Stimulated activated memory B cell treated with anti-CD40 and anti-IgM and Interleukin-4, amounts not matched to agents 10 μg/mL and 1 μg/mL and 100 μg/mL, for 72 hours (primary cell): ENCODE results near the gene CPNE7.
"Not testable (repeated sequence)": the region's sequence is repeated elsewhere in the genome, so short reads cannot be mapped to it uniquely, and the experiment has no call there.

Experiments used
- ATAC-seq: fragments of 150-1000 bp; cut with Tn5 transposase; 2 replicates; pipeline ENCODE4 v1.10.0; 2021
- H3K27ac Mint-ChIP-seq: one replicate; pipeline ENCODE4 v1.8.0; 2022; ENCODE audit warnings: mild to moderate bottlenecking, mixed read lengths
- H3K27me3 Mint-ChIP-seq: one replicate; pipeline ENCODE4 v1.8.0; 2022; ENCODE audit warnings: mixed read lengths
- H3K36me3 Mint-ChIP-seq: one replicate; pipeline ENCODE4 v1.8.0; 2022; ENCODE audit warnings: mixed read lengths
- H3K4me1 Mint-ChIP-seq: one replicate; pipeline ENCODE4 v1.8.0; 2022; ENCODE audit warnings: mixed read lengths
- H3K4me3 Mint-ChIP-seq: one replicate; pipeline ENCODE4 v1.8.0; 2022; ENCODE audit warnings: mild to moderate bottlenecking, moderate library complexity, mixed read lengths
- H3K9me3 Mint-ChIP-seq: one replicate; pipeline ENCODE4 v1.8.0; 2022; ENCODE audit warnings: mixed read lengths

The CPNE7 gene

DNA sequence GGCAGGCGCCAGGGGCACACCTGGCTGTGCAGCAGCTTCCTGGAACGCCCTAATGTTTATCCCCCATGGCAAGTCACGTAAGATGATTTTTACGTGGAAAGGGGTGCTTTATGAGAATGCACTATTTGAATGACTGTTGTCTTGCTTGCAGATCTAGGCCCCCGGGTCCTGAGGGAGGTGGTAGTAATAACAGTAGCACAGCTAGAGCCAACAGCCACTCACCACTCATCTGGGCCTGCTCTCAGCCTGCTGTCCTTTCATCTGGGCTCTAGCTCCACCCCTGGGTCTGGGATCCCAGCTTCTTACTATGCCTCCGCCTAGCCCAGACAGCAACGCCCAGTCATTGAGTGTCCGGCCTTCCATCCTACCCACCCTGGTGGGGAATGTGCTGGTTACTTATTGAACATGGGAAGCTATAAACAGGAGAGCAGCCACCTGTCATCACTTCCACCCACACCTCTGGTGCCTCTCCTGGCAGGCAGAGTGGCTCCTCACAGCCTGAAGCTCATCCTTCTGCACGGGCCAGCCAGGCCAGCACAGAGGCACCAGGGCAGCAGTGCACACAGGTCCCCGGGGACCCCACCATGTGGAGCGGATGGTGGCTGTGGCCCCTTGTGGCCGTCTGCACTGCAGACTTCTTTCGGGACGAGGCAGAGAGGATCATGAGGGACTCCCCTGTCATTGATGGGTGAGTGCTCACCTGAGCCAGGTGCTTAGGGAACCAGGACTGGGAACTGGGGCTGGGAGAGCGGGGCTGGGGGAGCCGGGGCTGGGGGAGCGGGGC lies 54.5 kb downstream of the CPNE7 start:
- Mint-ChIP-seq H3K27ac (no peak overlapping the region), H3K4me3 (no peak overlapping the region), H3K36me3 (no peaks in the 10 kb centered on the region), H3K27me3 (peaks cover 53% of the 10 kb centered on the region), H3K4me1 (peaks cover 10% of the 10 kb centered on the region), H3K9me3 (peaks cover 4% of the 10 kb centered on the region)
- no peak for ATAC-seq

DNA sequence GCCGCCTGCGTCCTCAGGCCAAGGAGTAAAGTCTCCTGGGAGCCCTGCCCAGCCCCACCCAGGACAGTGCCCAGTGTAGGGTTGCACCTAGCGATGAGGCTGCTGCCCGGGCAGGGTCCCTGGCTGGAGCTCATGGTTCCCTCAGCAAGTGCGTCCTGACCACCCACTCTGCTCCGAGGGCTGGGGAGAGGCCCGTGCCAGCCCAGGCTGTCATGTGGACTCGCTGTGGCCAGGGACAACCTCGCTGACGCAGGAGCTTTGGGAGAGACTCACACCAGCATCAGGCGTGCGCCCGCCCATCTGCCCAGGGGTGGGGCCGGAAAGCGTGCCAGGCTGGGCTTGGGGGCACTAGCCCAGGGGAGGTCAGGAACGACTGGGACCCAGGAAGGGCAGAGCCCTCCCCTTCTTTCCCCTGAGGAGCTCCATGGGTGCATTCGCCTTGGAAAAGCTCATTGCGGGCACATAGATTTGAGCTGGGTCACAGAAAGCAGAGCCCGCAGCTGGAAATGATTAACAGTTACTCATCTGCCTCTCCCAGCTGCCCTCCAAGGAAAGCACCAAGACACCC lies 57.6 kb downstream of the CPNE7 start:
- Mint-ChIP-seq H3K27ac (no peak overlapping the region), H3K4me1 (peaks cover 10% of the 10 kb centered on the region), H3K9me3 (peaks cover 6% of the 10 kb centered on the region), H3K27me3 (peaks cover 64% of the 10 kb centered on the region), H3K4me3 (no peak overlapping the region), H3K36me3 (no peaks in the 10 kb centered on the region)
- ATAC-seq = no peak

DNA sequence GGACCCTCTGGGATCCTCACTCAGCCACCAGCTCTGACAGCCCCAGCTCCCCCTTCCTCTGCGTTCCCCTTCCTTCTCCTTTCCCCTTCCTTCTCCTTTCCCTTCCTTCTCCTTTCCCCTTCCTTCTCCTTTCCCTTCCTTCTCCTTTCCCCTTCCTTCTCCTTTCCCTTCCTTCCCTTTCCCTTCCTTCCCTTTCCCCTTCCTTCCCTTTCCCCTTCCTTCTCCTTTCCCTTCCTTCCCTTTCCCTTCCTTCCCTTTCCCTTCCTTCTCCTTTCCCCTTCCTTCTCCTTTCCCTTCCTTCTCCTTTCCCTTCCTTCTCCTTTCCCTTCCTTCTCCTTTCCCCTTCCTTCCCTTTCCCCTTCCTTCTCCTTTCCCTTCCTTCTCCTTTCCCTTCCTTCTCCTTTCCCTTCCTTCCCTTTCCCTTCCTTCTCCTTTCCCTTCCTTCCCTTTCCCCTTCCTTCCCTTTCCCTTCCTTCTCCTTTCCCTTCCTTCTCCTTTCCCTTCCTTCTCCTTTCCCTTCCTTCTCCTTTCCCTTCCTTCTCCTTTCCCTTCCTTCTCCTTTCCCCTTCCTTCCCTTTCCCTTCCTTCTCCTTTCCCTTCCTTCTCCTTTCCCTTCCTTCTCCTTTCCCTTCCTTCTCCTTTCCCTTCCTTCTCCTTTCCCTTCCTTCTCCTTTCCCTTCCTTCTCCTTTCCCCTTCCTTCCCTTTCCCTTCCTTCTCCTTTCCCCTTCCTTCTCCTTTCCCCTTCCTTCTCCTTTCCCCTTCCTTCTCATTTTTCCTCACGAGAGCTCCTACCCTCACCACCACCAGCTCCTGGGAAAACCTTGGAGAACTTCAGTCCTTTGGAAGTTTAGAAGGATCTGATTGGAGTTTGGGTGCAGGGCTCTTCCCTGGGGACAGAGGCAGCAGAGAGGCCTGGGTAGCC lies 59.2 kb downstream of the CPNE7 start:
- not testable (repeated sequence) for H3K4me3 Mint-ChIP-seq, H3K9me3 Mint-ChIP-seq, H3K4me1 Mint-ChIP-seq, ATAC-seq, H3K36me3 Mint-ChIP-seq, H3K27ac Mint-ChIP-seq
- H3K27me3 Mint-ChIP-seq = peaks cover 59% of the 10 kb centered on the region

DNA sequence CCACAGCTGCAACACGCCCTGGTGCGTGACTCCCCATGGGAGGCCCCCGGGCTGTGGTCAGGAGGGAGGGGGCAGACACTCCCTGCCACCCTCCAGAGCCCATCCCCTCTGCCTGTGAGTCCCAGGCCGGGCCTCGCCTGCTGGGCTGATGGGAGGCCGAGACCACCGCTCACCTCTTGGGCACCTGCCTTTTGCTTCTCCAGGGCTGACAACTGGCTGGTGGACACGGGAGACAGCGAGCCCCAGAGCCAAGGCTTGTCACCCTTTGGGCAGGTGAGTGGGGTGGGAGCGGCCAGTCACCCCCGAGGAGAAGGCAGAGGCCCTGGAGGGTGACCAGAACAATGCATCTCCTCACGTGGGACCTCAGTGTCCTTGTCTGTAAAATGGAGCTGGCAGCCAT lies 61.1 kb downstream of the CPNE7 start:
- H3K36me3 Mint-ChIP-seq = no peaks in the 10 kb centered on the region
- ATAC-seq = no peak
- no peak overlapping the region for H3K4me3 Mint-ChIP-seq
- H3K27ac Mint-ChIP-seq = no peak overlapping the region
- H3K4me1 Mint-ChIP-seq = peaks cover 18% of the 10 kb centered on the region
- peaks cover 43% of the 10 kb centered on the region for H3K27me3 Mint-ChIP-seq
- peaks cover 6% of the 10 kb centered on the region for H3K9me3 Mint-ChIP-seq

DNA sequence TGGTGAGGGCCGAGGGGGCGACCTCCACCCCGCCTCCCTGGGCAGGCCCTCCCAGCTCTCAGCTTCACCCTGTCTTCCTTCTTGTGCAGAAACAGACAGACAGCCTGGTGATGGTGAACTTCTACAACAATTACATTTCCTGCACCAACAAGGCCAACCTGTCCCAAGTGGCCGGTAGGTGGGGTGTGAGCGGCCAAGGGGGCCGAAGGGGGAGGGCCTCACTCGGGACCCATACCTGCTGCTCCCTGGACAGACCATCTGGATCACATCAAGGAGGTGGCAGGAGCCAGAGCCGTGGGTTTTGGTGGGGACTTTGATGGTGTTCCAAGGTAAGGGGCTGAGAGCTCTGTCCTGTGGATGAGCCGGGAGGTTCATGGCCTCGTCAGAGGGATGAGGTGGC lies 61.8 kb downstream of the CPNE7 start:
- Mint-ChIP-seq H3K9me3 (peaks cover 6% of the 10 kb centered on the region), H3K27ac (no peak overlapping the region), H3K27me3 (peaks cover 35% of the 10 kb centered on the region), H3K4me1 (peaks cover 18% of the 10 kb centered on the region), H3K36me3 (no peaks in the 10 kb centered on the region), H3K4me3 (no peak overlapping the region)
- no peak for ATAC-seq

DNA sequence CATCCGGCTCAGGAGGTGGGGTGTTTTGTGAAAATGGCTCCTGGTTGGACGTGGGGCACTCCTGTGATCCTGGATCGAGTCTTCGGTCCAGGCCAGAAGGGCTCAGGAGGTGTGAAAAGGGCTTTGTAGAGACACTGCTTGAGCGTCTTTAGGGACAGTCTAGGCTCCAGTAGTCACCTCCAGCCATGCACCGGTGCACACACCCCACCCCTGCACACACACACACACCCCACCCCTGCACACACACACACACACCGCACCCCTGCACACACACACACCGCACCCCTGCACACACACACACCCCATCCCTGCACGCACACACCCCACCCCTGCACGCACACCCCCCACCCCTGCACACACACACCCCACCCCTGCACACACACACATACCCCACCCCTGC lies 62.9 kb downstream of the CPNE7 start:
- Mint-ChIP-seq H3K4me3 (no peak overlapping the region), H3K4me1 (peaks cover 17% of the 10 kb centered on the region), H3K36me3 (no peaks in the 10 kb centered on the region), H3K27ac (no peak overlapping the region), H3K27me3 (peaks cover 25% of the 10 kb centered on the region), H3K9me3 (peaks cover 6% of the 10 kb centered on the region)
- no peak for ATAC-seq

DNA sequence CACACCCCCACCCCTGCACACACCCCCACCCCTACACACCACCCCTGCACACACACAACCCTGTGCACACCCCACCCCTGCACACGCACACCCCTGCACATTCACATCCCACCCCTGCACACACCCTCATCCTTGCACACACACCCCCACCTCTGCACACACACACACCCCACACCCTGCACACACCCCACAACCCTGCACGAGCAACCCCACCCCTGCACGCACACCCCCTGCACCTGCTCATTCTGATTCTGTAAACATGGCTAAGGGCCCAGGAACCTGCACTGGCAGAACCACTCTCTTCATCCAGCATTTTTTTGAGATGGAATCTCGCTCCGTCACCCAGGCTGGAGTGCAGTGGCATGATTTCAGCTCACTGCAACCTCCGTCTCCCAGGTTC lies 63.8 kb downstream of the CPNE7 start:
- no peak overlapping the region for H3K27ac Mint-ChIP-seq
- H3K9me3 Mint-ChIP-seq = peaks cover 6% of the 10 kb centered on the region
- no peaks in the 10 kb centered on the region for H3K36me3 Mint-ChIP-seq
- ATAC-seq = peak; percentile 54
- H3K27me3 Mint-ChIP-seq = peaks cover 16% of the 10 kb centered on the region
- H3K4me1 Mint-ChIP-seq = peaks cover 13% of the 10 kb centered on the region
- H3K4me3 Mint-ChIP-seq = no peak overlapping the region

DNA sequence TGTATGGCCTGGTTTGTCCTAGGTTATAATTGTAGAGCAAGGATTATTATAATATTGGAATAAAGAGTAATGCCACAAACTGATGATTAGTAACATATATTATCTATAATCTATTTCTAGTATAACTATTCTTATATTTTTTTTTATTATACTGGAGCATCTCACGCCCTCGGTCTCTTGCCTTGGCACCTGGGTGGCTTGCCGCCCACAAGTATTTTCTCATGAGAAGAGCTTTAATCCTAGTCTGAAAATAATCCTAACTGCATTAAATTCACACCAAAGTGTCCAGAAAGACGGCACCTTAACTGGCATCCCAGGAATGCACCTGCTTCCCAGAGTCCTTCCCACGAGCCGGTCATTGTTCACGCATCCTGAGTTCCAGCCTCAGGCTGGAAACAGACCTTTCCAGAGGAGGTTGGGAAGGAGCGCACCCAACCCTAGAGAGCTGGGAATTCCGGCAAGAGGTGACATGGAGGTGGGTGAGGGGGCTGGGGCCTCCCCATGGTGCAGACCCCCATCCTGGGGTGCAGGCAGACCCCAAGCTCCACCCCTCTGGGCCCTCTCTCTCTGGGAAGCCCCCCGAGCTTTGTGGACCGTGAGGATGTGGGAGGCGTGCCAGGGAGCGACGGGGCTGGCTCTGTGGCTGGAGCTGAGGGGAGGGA lies 66.0 kb downstream of the CPNE7 start:
- peaks cover 21% of the 10 kb centered on the region for H3K36me3 Mint-ChIP-seq
- H3K27me3 Mint-ChIP-seq = no peaks in the 10 kb centered on the region
- H3K9me3 Mint-ChIP-seq = no peaks in the 10 kb centered on the region
- no peak overlapping the region for H3K27ac Mint-ChIP-seq
- no peak overlapping the region for H3K4me3 Mint-ChIP-seq
- H3K4me1 Mint-ChIP-seq = peaks cover 13% of the 10 kb centered on the region
- no peak for ATAC-seq

DNA sequence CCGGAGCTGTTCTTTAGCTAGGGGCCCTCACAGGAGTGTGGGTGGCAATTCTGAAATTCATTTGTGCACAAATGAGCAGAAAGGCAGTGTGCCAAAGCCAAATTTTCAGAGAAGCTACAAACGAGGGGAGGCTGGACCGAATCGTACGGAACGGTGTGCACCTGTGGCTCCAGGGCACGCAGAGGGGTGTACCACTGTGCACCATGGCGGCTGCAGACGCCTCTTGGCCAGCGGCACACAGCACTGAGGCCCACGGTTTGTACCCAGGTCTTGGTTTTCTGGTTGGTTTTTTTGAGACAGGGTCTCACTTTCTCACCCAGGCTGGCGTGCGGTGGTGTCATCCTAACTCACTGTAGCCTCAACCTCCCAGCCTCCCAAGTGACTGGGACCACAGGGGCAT lies 67.0 kb downstream of the CPNE7 start:
- H3K4me1 Mint-ChIP-seq = peaks cover 13% of the 10 kb centered on the region
- no peak overlapping the region for H3K4me3 Mint-ChIP-seq
- H3K27ac Mint-ChIP-seq = no peak overlapping the region
- no peaks in the 10 kb centered on the region for H3K27me3 Mint-ChIP-seq
- no peaks in the 10 kb centered on the region for H3K9me3 Mint-ChIP-seq
- no peak for ATAC-seq
- peaks cover 28% of the 10 kb centered on the region for H3K36me3 Mint-ChIP-seq

DNA sequence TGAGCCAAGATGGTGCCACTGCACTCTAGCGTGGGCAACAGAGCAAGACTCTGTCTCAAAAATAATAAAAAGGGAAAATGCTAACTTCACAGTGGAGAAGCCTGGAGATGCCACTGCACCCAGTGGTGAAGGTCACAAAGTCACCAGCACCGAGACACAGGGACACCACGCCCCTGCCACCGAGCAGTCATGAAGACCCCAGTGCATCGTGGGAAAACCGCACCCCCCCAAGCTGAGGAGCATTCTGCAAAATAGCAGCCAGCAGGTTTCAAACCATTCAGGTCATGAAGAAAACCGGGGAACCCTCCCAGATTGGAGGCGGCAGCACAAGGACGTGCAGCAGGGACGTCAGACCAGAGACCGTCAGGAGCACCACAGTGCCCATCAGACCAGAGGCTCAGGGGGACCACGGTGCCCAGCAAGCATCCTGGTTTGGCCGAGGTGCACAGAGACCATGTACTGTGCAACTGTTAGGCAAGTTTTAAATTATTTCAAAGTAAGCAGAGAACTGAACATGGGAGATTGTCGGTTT lies 68.3 kb downstream of the CPNE7 start:
- H3K9me3 Mint-ChIP-seq = no peaks in the 10 kb centered on the region
- no peaks in the 10 kb centered on the region for H3K27me3 Mint-ChIP-seq
- H3K27ac Mint-ChIP-seq = no peak overlapping the region
- H3K4me3 Mint-ChIP-seq = no peak overlapping the region
- ATAC-seq = no peak
- peaks cover 13% of the 10 kb centered on the region for H3K4me1 Mint-ChIP-seq
- peaks cover 33% of the 10 kb centered on the region for H3K36me3 Mint-ChIP-seq

DNA sequence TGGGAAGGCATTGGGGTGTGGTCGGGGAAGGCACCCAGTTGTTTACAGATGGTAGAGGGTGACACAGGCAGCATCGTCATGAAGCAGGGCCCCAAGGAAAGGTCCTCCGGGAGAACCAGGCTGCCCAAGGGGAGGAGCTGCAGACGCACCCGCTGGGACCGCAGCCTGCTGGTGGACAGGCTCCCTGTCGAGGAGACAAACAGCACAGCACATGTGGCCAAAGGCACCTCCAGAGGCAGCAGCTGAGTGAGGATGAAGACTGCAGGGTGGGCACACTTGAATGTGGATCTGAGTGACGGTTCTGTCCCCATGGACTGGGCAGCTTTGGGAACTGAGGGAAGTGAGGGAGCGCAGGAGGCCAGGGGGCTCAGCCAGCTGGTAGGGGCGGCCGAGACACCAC lies 69.6 kb downstream of the CPNE7 start:
- no peaks in the 10 kb centered on the region for H3K9me3 Mint-ChIP-seq
- H3K4me3 Mint-ChIP-seq = no peak overlapping the region
- H3K27me3 Mint-ChIP-seq = no peaks in the 10 kb centered on the region
- ATAC-seq = no peak
- H3K27ac Mint-ChIP-seq = no peak overlapping the region
- H3K4me1 Mint-ChIP-seq = peaks cover 12% of the 10 kb centered on the region
- peaks cover 43% of the 10 kb centered on the region for H3K36me3 Mint-ChIP-seq

DNA sequence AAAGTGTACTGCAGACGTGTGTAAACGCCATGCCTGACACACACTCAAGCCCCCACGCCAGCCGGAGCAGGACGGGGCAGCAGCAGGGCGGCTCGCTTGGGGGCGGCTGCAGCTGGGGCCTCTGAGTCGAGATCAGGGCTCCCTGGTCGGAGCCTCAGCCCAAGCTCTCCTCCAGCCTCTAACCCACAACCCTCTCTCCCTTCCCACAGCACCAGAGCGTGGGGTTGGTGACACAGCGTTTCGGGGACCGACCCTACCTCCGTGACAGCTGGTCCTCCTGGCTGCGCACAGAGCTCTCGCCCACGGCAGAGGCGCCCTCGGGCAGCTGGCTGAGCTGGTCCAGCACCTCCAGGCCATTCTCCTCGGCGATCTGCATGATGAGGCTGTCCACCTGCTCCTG lies 70.7 kb downstream of the CPNE7 start:
- no peaks in the 10 kb centered on the region for H3K27me3 Mint-ChIP-seq
- ATAC-seq = no peak
- no peak overlapping the region for H3K4me3 Mint-ChIP-seq
- no peaks in the 10 kb centered on the region for H3K9me3 Mint-ChIP-seq
- H3K27ac Mint-ChIP-seq = no peak overlapping the region
- H3K4me1 Mint-ChIP-seq = peaks cover under 1% of the 10 kb centered on the region
- peaks cover 50% of the 10 kb centered on the region for H3K36me3 Mint-ChIP-seq
